CMK (cell line): Measurements from ENCODE around the gene CRYL1.

Experiments used
- DNase-seq: peaks from one replicate; pipeline ENCODE4 v3.0.0-alpha.2; 2010; ENCODE audit warnings: low read depth

Gene CRYL1

GRCh38 chr13:20525601-20526544 lies at the start of gene CRYL1:
TSS of gene CRYL1 (minus strand) at chr13:20525857. CDS start at chr13:20525794, 63 bp downstream.
- peak; percentile 11 for DNase-seq

- DNase-seq, result no peak
Measured at GRCh38 chr13:20573636-20574035, 48.0 kb upstream of the CRYL1 start.

- no peak for DNase-seq
Measured at GRCh38 chr13:20573186-20573585, 47.5 kb upstream of the CRYL1 start.

- DNase-seq, result no peak
Measured at GRCh38 chr13:20571676-20572075, 46.0 kb upstream of the CRYL1 start.

GRCh38 chr13:20570517-20570916 lies 44.9 kb upstream of the CRYL1 start:
- no peak for DNase-seq

- no peak for DNase-seq
Measured at GRCh38 chr13:20567881-20568528, 42.3 kb upstream of the CRYL1 start.

- peak; percentile 63 for DNase-seq
Measured at GRCh38 chr13:20566898-20567874, 41.5 kb upstream of the CRYL1 start, which contains the start of gene IFT88. TSS of gene IFT88 (plus strand) at chr13:20567157. CDS start at chr13:20574386, 7,229 bp downstream.

GRCh38 chr13:20566468-20566897 lies 40.8 kb upstream of the CRYL1 start:
- no peak for DNase-seq

GRCh38 chr13:20565115-20565736 lies 39.6 kb upstream of the CRYL1 start:
- DNase-seq, result no peak

GRCh38 chr13:20561741-20562140 lies 36.1 kb upstream of the CRYL1 start:
- DNase-seq, result no peak

- no peak for DNase-seq
Measured at GRCh38 chr13:20559659-20560356, 34.2 kb upstream of the CRYL1 start.

- no peak for DNase-seq
Measured at GRCh38 chr13:20558982-20559381, 33.3 kb upstream of the CRYL1 start.

GRCh38 chr13:20553311-20553710 lies 27.7 kb upstream of the CRYL1 start:
- DNase-seq, result no peak

- DNase-seq, result no peak
Measured at GRCh38 chr13:20550799-20551198, 25.1 kb upstream of the CRYL1 start.

GRCh38 chr13:20547479-20547908 lies 21.8 kb upstream of the CRYL1 start:
- no peak for DNase-seq

- no peak for DNase-seq
Measured at GRCh38 chr13:20546556-20546955, 20.9 kb upstream of the CRYL1 start.

GRCh38 chr13:20544201-20544923 lies 18.7 kb upstream of the CRYL1 start:
- DNase-seq, result no peak

GRCh38 chr13:20536992-20537391 lies 11.3 kb upstream of the CRYL1 start:
- DNase-seq, result no peak

GRCh38 chr13:20534038-20534608 lies 8.5 kb upstream of the CRYL1 start:
- DNase-seq, result no peak

- no peak for DNase-seq
Measured at GRCh38 chr13:20528452-20528851, 2.8 kb upstream of the CRYL1 start.
